Kidney (tissue), 14 donors: ENCODE data around the gene AOC2. TPM values are rescaled to one million over a fixed set of nuclear protein-coding genes. Genes with fewer than 3 reads are reported as not detected.
"Not testable (repeated sequence)": the region's sequence is repeated elsewhere in the genome, so short reads cannot be mapped to it uniquely, and the experiment has no call there.

Experiments
- DNase-seq, 5 donors: peaks; one replicate each; pipeline ENCODE4 v3.0.0-alpha.2; 2013 to 2020
- FAIRE-seq: peaks from 2 replicates; lab custom pipeline; 2012; peaks lifted over from hg19 to GRCh38; lab: Jason Lieb, UNC
- H3K27ac ChIP-seq, 2 donors: one replicate each; pipeline ENCODE4 v1.7.0; 2013; ENCODE audit warnings: low read depth in 2 of 2, low read length in 2 of 2, inconsistent platforms in 1 of 2
- H3K27me3 ChIP-seq: one replicate; pipeline ENCODE4 v1.7.1; 2013; ENCODE audit warnings: low read length, inconsistent platforms; ENCODE audit not compliant: control insufficient read depth, insufficient read depth
- H3K36me3 ChIP-seq, 3 donors: one replicate each; pipeline versions ENCODE4 v1.7.0 to v1.7.1; 2013; ENCODE audit warnings: low read length in 3 of 3, control low read depth in 1 of 3, inconsistent platforms in 1 of 3; ENCODE audit not compliant: insufficient read depth in 3 of 3, control insufficient read depth in 2 of 3
- H3K4me1 ChIP-seq, 3 donors: one replicate each; pipeline versions ENCODE4 v1.7.0 to v1.7.1; 2013; ENCODE audit warnings: low read length in 3 of 3, inconsistent platforms in 1 of 3, low read depth in 1 of 3; ENCODE audit not compliant: control insufficient read depth in 2 of 3, insufficient read depth in 2 of 3
- H3K4me3 ChIP-seq, 3 donors: one replicate each; pipeline versions ENCODE4 v1.7.0 to v1.8.1; 2013; ENCODE audit warnings: low read length in 3 of 3, control low read depth in 1 of 3, inconsistent platforms in 1 of 3
- H3K9ac ChIP-seq, 3 donors: one replicate each; pipeline versions ENCODE4 v1.7.0 to v1.7.1; 2013; ENCODE audit warnings: low read length in 3 of 3, control low read depth in 1 of 3, inconsistent platforms in 1 of 3
- H3K9me3 ChIP-seq, 3 donors: one replicate each; pipeline versions ENCODE4 v1.7.0 to v1.7.1; 2013; ENCODE audit warnings: low read length in 3 of 3, control low read depth in 1 of 3, inconsistent platforms in 1 of 3; ENCODE audit not compliant: control insufficient read depth in 2 of 3, insufficient read depth in 1 of 3
- intact Hi-C: fragments of 100-400 bp; cut with DNase I; formaldehyde crosslinking; loops from one replicate; pipeline ENCODE4 v1.11.1; 2022
- microRNA-seq: library from miRNA; unstranded; fragments of <30 nt; microRNA quantifications from one replicate; pipeline ENCODE4 v1.2.0, GENCODE V29; 2020
- polyA plus RNA-seq: library from polyadenylated mRNA; stranded (reverse); fragments of 350-450 nt; fragmentation: Illumina TruSeq; extraction: RNeasy Lipid Tissue Mini Kit (QIAGEN cat#74804); gene quantifications from one replicate; pipeline ENCODE4 v1.2.3, GENCODE V29; 2014; ENCODE audit warnings: low read depth, low replicate concordance; ENCODE audit not compliant: insufficient read depth
- total RNA-seq: library from RNA; stranded (reverse); fragmentation: NEBNext Ultra II Directional; extraction: Animal tissue kit (Norgen Biotek cat#: 25700); gene quantifications from one replicate; pipeline ENCODE4 v1.2.1, GENCODE V29; 2021
- TF ChIP-seq, protein P1 (sequence below): IDR thresholded peaks from 3 replicates; pipeline ENCODE4 v1.5.1; 2012; ENCODE audit warnings: mild to moderate bottlenecking, moderate library complexity, borderline replicate concordance; ENCODE audit not compliant: insufficient read depth; ENCODE audit errors: extremely low read depth
- donor health status: control.
- donor health status: control.
- donor health status: control.
- donor health status: control.
- donor health status: control.
- donor health status: DM: yes; HTN: yes; CAD: no.
- donor health status: Normal renal cell carcinoma (clear cell type).

Gene AOC2
- total and polyA plus RNA-seq, 2 donors from 2014 or later, result 0.58 to 1.2 TPM

DNA sequence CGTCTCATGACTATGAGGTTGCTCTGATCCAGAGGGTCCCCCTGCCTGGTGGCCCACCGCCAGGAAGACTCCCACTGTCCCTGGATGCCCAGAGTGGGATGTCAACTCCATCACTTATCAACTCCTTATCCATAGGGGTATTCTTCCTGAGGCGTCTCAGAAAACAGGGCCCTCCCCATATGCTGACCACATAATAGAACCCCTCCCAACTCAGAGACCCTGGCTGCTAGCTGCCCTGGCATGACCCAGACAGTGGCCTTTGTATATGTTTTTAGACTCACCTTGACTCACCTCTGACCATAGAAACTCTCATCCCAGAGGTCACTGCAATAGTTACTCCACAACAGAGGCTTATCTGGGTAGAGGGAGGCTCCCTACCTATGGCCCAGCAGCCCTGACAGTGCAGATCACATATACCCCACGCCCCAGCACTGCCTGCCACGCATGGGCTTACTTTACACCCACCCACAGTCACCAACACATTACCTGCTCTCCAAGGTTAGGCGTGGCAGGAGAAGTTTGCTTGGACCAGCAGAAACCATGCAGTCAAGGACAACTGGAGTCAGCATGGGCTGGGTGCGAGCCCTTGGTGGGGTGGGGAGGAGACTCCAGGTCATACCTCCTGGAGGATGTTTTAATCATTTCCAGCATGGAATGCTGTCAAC, 53.9 kb downstream of the AOC2 start:
- Histone ChIP-seq H3K4me3 (peak overlapping the region in 2 of 3 donors; percentile 70 to 79), H3K36me3 (no peaks in the 10 kb centered on the region), H3K27me3 (no peaks in the 10 kb centered on the region), H3K27ac (peak overlapping the region; percentile 76 to 84), H3K9ac (peak overlapping the region in 1 of 3 donors; percentile 35), H3K9me3 (no peaks in the 10 kb centered on the region), H3K4me1 (peaks cover 4 to 15% (median 11%) of the 10 kb centered on the region in 3 donors)
- TF ChIP-seq, protein P1, sequence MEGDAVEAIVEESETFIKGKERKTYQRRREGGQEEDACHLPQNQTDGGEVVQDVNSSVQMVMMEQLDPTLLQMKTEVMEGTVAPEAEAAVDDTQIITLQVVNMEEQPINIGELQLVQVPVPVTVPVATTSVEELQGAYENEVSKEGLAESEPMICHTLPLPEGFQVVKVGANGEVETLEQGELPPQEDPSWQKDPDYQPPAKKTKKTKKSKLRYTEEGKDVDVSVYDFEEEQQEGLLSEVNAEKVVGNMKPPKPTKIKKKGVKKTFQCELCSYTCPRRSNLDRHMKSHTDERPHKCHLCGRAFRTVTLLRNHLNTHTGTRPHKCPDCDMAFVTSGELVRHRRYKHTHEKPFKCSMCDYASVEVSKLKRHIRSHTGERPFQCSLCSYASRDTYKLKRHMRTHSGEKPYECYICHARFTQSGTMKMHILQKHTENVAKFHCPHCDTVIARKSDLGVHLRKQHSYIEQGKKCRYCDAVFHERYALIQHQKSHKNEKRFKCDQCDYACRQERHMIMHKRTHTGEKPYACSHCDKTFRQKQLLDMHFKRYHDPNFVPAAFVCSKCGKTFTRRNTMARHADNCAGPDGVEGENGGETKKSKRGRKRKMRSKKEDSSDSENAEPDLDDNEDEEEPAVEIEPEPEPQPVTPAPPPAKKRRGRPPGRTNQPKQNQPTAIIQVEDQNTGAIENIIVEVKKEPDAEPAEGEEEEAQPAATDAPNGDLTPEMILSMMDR, result no peak
- intact Hi-C loops, result no loop called here
- FAIRE-seq, result no peak
- DNase-seq, result no peak

DNA sequence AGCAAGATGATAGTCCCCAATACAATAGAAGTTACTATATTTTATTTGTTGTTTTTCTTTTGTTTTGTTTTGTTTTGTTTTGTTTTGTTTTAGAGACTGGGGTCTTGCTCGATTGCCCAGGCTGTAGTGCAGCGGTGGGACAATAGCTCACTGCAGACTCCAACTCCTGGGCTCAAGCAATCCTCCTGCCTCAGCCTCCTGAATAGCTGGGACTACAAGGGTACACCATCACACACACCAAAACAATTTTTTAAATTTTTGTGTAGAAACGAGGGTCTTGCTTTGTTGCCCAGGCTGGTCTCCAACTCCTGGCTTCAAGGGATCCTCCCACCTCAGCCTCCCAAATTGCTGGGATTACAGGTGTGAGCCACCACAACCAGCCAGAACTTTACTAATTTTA, 55.6 kb downstream of the AOC2 start:
- intact Hi-C loops, H3K27me3 ChIP-seq, H3K27ac ChIP-seq, H3K9ac ChIP-seq, DNase-seq, H3K36me3 ChIP-seq, H3K9me3 ChIP-seq, FAIRE-seq: not testable (repeated sequence)
- peaks cover 0 to 10% (median 8%) of the 10 kb centered on the region in 3 donors for H3K4me1 ChIP-seq
- peak overlapping the region in 1 of 3 donors; percentile 22 for H3K4me3 ChIP-seq

Small RNAs within 50 kb of the gene (microRNA-seq; reads per million reads assigned to microRNA genes)
- gene MIR6781, result not detected

Other genes starting within 250 kb of the AOC2 start
- 69.5 TPM for gene RETREG3, start 235.2 kb upstream of the AOC2 start, total RNA-seq
- 22.6 TPM for gene RETREG3, start 235.2 kb upstream of the AOC2 start, polyA plus RNA-seq
- 33.7 TPM for gene TUBG1, start 234.9 kb upstream of the AOC2 start, total RNA-seq
- 61.9 TPM for gene TUBG1, start 234.9 kb upstream of the AOC2 start, polyA plus RNA-seq
- 19.9 TPM for gene TUBG2, start 185.3 kb upstream of the AOC2 start, total RNA-seq
- gene TUBG2, start 185.3 kb upstream of the AOC2 start, polyA plus RNA-seq, result 39.9 TPM
- 21.2 TPM for gene PLEKHH3, start 167.6 kb upstream of the AOC2 start, total RNA-seq
- gene PLEKHH3, start 167.6 kb upstream of the AOC2 start, polyA plus RNA-seq, result 23.2 TPM
- gene CCR10, start 162.7 kb upstream of the AOC2 start, total RNA-seq, result 1.4 TPM
- 1.7 TPM for gene CCR10, start 162.7 kb upstream of the AOC2 start, polyA plus RNA-seq
- gene CNTNAP1, start 162.0 kb upstream of the AOC2 start, total RNA-seq, result 9.1 TPM
- 1.4 TPM for gene CNTNAP1, start 162.0 kb upstream of the AOC2 start, polyA plus RNA-seq
- gene EZH1, start 99.5 kb upstream of the AOC2 start, total RNA-seq, result 59.2 TPM
- gene EZH1, start 99.5 kb upstream of the AOC2 start, polyA plus RNA-seq, result 20.8 TPM
- gene RAMP2, start 83.4 kb upstream of the AOC2 start, total RNA-seq, result 55.7 TPM
- 134 TPM for gene RAMP2, start 83.4 kb upstream of the AOC2 start, polyA plus RNA-seq
- gene VPS25, start 71.1 kb upstream of the AOC2 start, total RNA-seq, result 85.2 TPM
- gene VPS25, start 71.1 kb upstream of the AOC2 start, polyA plus RNA-seq, result 112 TPM
- 14.9 TPM for gene WNK4, start 64.0 kb upstream of the AOC2 start, total RNA-seq
- 26.4 TPM for gene WNK4, start 64.0 kb upstream of the AOC2 start, polyA plus RNA-seq
- 144 TPM for gene COA3, start 45.9 kb upstream of the AOC2 start, total RNA-seq
- gene COA3, start 45.9 kb upstream of the AOC2 start, polyA plus RNA-seq, result 656 TPM
- 0.60 TPM for gene CNTD1, start 45.7 kb upstream of the AOC2 start, total RNA-seq
- gene CNTD1, start 45.7 kb upstream of the AOC2 start, polyA plus RNA-seq, result 0.95 TPM
- gene BECN1, start 20.3 kb upstream of the AOC2 start, total RNA-seq, result 95.1 TPM
- 65.9 TPM for gene BECN1, start 20.3 kb upstream of the AOC2 start, polyA plus RNA-seq
- gene PSME3, start 11.2 kb upstream of the AOC2 start, total RNA-seq, result 115 TPM
- gene PSME3, start 11.2 kb upstream of the AOC2 start, polyA plus RNA-seq, result 60.3 TPM
- 40.6 TPM for gene AOC3, start 6.6 kb downstream of the AOC2 start, total RNA-seq
- gene AOC3, start 6.6 kb downstream of the AOC2 start, polyA plus RNA-seq, result 15.1 TPM
- gene G6PC1, start 56.2 kb downstream of the AOC2 start, total RNA-seq, result 0.16 TPM
- 10.5 TPM for gene G6PC1, start 56.2 kb downstream of the AOC2 start, polyA plus RNA-seq
- gene AARSD1, start 119.9 kb downstream of the AOC2 start, total RNA-seq, result 35.8 TPM
- gene AARSD1, start 119.9 kb downstream of the AOC2 start, polyA plus RNA-seq, result 45.6 TPM
- gene PTGES3L, start 135.5 kb downstream of the AOC2 start, total RNA-seq, result 0.85 TPM
- gene PTGES3L, start 135.5 kb downstream of the AOC2 start, polyA plus RNA-seq, result 1.2 TPM
- 19.5 TPM for gene RUNDC1, start 136.0 kb downstream of the AOC2 start, total RNA-seq
- 10.1 TPM for gene RUNDC1, start 136.0 kb downstream of the AOC2 start, polyA plus RNA-seq
- gene RPL27, start 153.8 kb downstream of the AOC2 start, total RNA-seq, result 759 TPM
- gene RPL27, start 153.8 kb downstream of the AOC2 start, polyA plus RNA-seq, result 1,823 TPM
- 41.4 TPM for gene IFI35, start 162.2 kb downstream of the AOC2 start, total RNA-seq
- 58.6 TPM for gene IFI35, start 162.2 kb downstream of the AOC2 start, polyA plus RNA-seq
- 133 TPM for gene VAT1, start 177.8 kb downstream of the AOC2 start, total RNA-seq
- gene VAT1, start 177.8 kb downstream of the AOC2 start, polyA plus RNA-seq, result 119 TPM
- 0.63 TPM for gene RND2, start 180.7 kb downstream of the AOC2 start, total RNA-seq
- 2.3 TPM for gene RND2, start 180.7 kb downstream of the AOC2 start, polyA plus RNA-seq